NCI-H2029 treated with DMSO at 0.1 percent for 48 hours (cell line): ENCODE data around the gene TENM4.
"Not testable (repeated sequence)": the region's sequence is repeated elsewhere in the genome, so short reads cannot be mapped to it uniquely, and the experiment has no call there.

Source experiments
- DNase-seq: peaks from one replicate; lab custom pipeline; 2025; lab: John Stamatoyannopoulos, UW

Gene TENM4

GRCh38 chr11:79021601-79022000 lies 419.2 kb downstream of the TENM4 start:
- DNase-seq: no peak

GRCh38 chr11:79019975-79020374 lies 420.9 kb downstream of the TENM4 start:
- DNase-seq: no peak

GRCh38 chr11:79019277-79019676 lies 421.6 kb downstream of the TENM4 start:
- no peak for DNase-seq

- DNase-seq: no peak
These were observed 422.4 kb downstream of the TENM4 start for GRCh38 chr11:79018371-79018849.

GRCh38 chr11:79017811-79018210 lies 423.0 kb downstream of the TENM4 start:
- DNase-seq: no peak

GRCh38 chr11:79013509-79013908 lies 427.3 kb downstream of the TENM4 start:
- no peak for DNase-seq

GRCh38 chr11:79011357-79011756 lies 429.5 kb downstream of the TENM4 start:
- DNase-seq: no peak

GRCh38 chr11:79007771-79008402 lies 432.9 kb downstream of the TENM4 start:
- no peak for DNase-seq

- DNase-seq: no peak
These were observed 434.0 kb downstream of the TENM4 start for GRCh38 chr11:79006854-79007253.

GRCh38 chr11:78996007-78996406 lies 444.8 kb downstream of the TENM4 start:
- no peak for DNase-seq

- DNase-seq: no peak
These were observed 445.7 kb downstream of the TENM4 start for GRCh38 chr11:78995171-78995570.

- no peak for DNase-seq
These were observed 446.9 kb downstream of the TENM4 start for GRCh38 chr11:78993802-78994430.

GRCh38 chr11:78991681-78992080 lies 449.1 kb downstream of the TENM4 start:
- DNase-seq: no peak

- no peak for DNase-seq
These were observed 450.6 kb downstream of the TENM4 start for GRCh38 chr11:78990261-78990660.

- no peak for DNase-seq
These were observed 453.1 kb downstream of the TENM4 start for GRCh38 chr11:78987748-78988147.

- no peak for DNase-seq
These were observed 454.5 kb downstream of the TENM4 start for GRCh38 chr11:78986305-78986704.

- no peak for DNase-seq
These were observed 455.2 kb downstream of the TENM4 start for GRCh38 chr11:78985663-78986062.

GRCh38 chr11:78982473-78982872 lies 458.4 kb downstream of the TENM4 start:
- DNase-seq: no peak

- DNase-seq: no peak
These were observed 459.7 kb downstream of the TENM4 start for GRCh38 chr11:78981153-78981552.

- no peak for DNase-seq
These were observed 462.0 kb downstream of the TENM4 start for GRCh38 chr11:78978831-78979230.

- DNase-seq: not testable (repeated sequence)
These were observed 463.0 kb downstream of the TENM4 start for GRCh38 chr11:78977848-78978247.

GRCh38 chr11:78977009-78977408 lies 463.8 kb downstream of the TENM4 start:
- no peak for DNase-seq

- DNase-seq: no peak
These were observed 465.7 kb downstream of the TENM4 start for GRCh38 chr11:78975081-78975480.

GRCh38 chr11:78973876-78974275 lies 467.0 kb downstream of the TENM4 start:
- DNase-seq: no peak
